Pons (tissue), 1 donor: ENCODE data around the gene SIPA1L2.
A peak's percentile ranks its signal among the peaks of the same experiment; 100 is the strongest.
"Not testable (repeated sequence)": the region's sequence is repeated elsewhere in the genome, so short reads cannot be mapped to it uniquely, and the experiment has no call there.

Source experiments
- DNase-seq: peaks from one replicate; pipeline ENCODE4 v3.0.0-alpha.2; 2016; ENCODE audit warnings: low spot score

The SIPA1L2 gene

DNA sequence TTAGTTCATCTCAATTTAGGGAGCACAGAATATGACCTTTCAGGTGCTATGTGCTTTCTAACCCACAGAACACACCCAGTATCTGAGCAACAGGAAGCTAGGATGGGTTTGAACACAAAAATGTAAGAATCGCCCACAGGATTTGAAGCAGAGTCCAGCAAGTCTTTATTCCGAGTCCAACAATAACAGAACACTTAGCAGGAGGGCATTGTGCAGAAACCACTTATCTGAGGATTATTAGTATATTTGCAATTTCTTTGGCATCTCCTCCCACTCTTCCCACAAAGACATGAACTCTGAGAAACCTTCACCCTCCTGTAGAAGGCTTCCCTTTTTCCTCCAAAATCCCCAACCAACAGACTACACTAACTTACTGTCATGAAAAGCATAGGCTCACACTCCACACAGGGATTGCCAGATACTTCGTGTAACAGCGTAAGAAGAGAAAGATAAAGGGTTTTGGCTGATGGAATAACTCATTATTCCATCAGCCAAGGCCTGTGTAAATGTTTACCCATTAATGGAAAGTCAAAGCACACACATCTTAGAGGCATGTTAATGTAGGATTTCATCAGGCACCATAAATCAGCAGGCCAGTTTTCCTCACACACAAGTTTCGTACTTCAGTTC is 16.1 kb downstream of the SIPA1L2 start:
- no peak for DNase-seq

DNA sequence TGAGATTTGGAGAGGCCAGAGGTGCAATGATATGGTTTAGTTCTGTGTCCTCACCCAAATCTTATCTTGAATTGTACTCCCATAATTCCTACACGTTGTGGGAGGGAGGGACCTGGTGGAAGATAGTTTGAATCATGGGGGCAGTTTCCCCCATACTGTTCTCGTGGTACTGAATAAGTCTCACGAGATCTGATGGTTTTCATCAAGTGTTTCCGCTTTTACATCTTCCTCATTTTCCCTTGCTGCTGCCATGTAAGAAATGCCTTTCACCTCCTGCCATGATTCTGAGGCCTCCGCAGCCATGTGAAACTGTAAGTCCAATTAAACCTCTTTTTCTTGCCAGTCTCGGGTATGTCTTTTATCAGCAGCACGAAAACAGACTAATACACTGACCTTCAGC is 17.1 kb downstream of the SIPA1L2 start:
- DNase-seq = not testable (repeated sequence)

DNA sequence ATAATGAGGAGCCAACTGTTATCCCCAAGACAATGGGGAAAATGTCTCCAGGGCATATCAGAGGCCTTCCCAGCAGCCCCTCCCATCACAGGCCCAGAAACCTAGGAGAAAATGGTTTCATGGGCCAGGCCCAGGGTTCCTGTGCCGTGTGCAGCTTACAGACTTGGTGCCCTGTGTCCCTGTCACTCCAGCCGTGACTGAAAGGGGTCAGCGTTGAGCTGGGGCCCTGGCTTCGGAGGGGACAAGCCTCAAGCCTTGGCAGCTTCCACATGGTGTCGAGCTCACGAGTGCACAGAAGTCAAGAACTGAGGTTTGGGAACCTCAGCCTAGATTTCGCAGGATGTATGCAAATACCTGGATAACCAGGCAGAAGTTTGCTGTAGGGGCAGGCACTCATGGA is 18.1 kb downstream of the SIPA1L2 start:
- no peak for DNase-seq

DNA sequence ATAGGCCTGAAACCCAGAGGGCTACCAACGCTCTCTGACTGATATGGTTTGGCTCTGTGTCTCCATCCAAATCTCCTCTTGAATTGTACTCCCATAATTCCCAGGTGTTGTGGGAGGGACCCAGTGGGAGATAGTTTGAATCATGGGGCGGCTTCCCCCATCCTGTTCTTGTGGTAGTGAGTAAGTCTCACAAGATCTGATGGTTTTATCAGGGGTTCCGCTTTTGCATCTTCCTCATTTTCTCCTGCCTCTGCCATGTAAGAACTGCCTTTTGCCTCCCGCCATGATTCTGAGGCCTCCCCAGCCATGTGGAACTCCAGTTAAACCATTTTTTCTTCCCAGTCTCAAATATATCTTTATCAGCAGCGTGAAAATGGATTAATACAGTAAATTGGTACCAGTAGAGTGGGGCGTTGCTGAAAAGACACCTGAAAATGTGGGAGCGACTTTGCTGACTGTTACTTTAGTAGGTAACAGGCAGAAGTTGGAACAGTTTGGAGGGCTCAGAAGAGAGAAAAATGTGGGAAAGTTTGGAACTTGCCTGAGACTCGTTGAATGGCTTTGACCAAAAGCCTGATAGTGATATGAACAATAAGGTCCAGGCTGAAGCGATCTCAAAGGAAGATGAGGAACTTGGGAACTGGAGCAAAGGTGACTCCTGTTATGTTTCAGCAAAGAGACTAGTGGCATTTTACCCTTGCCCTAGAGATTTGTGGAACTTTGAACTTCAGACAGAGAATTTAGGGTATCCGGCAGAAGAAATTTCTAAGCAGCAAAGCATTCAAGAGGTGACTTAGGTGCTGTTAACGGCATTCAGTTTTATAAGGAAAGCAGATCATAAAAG is 18.8 kb downstream of the SIPA1L2 start:
- DNase-seq = peak; percentile 46

DNA sequence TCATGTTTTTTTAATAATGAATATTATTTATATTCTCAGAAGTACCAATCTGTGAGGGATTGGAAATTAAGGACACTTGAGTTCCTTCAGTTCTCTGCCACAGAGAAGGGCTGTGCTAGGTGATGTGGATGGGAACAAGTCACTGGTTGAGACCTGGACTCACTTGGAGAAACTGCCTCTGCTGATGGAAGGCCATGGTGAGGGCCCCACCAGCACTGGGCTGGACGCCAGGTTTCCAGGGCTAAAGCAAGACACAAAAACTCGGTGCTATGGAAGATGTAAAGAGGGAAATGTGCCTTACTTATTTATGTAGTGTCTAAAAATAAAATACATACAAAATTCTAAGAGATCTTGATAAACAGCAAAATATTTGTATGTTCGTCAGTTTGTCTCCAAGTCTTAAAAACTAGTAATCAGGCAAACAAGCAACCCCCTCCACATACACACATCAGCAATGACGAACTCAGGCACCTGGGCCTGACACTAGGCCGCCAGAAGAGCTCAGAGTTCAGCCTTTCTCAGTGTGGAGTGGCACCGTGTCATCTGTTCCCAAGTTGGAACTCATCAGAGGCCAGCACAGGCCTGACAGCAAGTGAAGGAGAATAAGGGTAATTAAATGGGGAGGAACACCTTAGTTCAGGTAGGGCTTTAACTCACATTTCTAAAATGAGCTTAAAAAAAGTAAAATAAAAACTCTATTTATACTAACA is 19.6 kb downstream of the SIPA1L2 start:
- DNase-seq = no peak

DNA sequence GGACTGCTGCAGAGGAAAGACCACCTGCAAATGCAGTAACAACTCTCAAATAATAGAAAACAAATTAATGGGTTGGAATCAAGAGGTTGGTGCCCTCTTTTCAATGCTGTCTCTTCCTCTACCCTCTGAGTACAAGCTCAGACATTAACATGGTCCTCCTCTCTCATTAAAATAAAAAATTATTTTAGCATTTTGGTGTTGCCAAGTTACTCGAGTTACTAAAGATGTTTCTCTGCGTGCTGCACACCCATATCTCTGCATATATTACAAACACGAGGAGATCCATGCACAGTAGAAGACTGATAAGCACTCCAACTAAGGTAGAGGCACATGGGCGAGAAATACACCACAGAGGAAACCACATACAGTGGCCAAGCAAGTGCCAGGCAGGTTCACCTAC is 21.5 kb downstream of the SIPA1L2 start:
- no peak for DNase-seq

DNA sequence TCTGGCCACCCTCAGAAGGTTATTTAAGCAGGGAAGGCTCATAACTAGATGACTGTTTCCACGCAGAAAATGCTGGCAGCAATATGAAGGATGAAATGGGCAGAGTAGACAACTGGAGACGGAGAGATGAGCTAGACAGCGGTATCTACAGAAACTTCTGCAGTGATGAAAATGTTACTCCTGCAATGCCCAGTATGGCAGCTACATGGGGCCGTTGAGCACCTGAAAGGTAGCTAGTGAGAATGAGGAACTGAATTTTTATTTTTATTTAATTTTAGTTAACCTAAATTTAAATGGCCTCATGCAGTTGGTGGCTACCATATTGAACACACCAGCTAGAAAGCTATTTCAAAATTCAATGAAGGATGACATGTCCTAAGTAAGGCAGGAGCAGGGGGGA is 27.3 kb downstream of the SIPA1L2 start:
- no peak for DNase-seq

DNA sequence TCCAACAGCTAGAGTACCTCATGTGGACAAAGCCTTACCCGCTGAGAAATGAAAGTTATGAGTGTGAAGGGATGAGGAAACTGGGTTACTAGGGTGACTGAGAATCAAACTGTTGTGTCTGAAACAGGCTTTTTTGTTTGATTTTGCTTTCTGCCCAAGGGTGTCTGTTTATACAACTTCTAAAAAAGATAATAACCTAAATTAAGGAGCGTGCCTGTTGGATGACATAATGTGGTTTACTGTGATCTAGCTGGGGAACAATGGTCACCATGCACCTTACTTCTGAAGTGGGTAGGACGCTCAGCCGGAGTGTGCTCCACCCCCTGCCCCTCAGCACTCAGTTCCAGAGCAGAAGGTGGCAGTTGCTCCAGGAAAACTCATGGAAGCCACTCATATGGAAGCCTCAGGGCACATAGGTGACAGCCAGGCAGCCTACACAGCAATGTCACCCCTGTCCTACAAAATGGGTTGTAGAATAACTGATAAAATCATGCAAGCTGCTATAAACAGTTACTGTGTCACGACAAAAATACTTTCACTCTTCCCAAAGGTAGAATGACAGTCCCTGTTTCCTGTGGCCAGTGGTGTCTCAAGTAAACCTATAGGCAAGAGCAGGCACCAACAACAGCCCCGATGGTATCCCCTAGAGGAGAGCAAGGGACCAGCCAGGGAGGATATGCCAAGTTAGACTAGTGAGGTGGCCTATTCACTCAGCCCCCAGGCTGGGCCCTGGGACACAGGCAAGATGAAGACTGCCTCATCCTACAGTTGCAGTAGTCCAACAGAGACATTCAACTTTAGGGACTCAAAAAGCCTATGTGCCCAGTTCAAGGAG is 29.3 kb downstream of the SIPA1L2 start:
- DNase-seq = no peak

DNA sequence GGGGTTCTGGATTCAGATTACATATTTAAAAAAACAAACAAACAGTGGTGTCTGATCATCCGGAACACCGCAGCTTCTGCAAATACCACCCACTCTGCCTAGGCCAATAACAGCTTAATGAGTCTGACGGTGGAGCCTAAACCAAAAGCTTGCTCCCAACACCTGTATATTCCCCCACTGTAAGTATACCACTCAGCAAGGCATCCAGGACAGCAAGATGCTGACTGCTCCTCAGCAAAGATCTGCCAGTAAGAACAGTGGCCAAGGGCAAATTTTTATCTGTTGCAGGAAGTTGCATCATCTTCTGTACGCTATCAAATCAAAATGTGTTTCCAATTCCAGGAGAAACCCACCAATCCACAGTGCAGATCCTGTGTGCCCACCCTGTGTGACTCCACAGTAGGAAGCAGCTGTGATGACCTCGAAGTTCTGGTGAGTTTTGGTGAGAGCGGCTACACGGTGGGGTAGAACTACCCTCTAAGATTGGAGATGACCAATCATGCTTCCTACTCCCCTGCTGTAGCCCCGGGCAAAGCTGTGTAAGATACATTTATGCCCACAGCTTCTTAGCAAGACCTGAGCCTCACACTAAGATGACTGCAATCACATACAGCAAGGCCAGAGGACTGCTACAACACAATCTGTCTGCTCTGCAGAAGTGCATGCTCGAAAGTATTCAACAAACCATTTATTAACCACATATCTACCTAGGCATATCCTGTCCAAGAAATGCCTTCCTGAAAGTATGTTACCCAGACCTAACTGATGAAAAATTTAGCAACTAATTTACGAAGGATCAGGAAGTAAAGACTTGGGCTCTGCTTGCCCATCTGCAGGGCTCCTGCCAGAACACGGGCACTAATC is 30.5 kb downstream of the SIPA1L2 start:
- no peak for DNase-seq

DNA sequence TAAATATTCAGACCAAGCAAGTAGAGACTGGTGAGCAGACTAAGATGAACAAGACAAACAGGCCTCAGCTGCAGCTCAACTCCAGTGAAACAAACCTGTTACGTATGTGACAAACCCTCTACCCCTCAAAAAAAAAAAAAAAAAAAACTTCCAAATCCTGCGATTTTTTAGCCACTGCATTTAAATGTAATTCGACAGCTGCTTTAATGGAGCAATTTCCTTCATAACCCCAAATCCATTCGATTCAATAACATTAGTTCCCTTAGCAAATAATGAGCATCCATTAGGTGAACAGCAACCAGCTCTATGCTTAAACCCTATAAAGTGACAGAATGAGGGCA is 31.1 kb downstream of the SIPA1L2 start:
- DNase-seq = no peak

DNA sequence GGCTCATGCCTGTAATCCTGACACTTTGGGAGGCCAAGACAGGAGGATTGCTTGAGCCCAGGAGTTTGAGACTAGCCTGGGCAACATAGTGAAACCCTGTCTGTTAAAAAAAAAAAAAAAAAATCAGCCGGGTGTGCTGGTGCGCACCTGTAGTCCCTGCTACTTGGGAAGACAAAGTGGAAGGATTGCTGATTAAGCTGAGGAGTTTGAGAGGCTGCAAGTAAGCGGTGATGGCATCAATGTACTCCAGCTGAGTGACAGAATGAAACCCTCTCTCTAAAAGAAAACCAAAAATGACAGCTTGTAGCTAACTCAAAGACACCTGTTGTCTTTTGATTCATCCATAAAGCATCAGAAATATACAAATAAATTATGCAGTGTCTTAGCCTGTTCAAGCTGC is 31.8 kb downstream of the SIPA1L2 start:
- DNase-seq = no peak

DNA sequence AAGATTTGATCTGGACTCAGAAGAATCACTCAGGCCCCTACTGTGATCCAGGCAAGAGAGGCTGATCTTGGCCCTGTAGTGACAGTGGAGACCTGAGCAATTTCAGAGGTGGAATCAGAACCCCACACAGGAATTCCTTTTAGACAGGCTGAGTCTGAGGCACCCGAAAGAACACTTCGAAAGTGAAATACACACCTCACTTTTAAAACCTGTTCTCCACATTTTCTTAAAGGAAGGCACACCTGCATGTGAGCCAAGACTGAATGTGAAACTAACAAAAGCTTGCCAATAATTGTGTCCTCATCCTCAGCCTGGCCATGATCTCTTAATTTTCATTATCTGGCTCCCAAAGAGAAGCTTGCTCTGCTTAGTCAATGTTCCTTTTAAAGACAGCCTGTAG is 32.2 kb downstream of the SIPA1L2 start:
- no peak for DNase-seq

DNA sequence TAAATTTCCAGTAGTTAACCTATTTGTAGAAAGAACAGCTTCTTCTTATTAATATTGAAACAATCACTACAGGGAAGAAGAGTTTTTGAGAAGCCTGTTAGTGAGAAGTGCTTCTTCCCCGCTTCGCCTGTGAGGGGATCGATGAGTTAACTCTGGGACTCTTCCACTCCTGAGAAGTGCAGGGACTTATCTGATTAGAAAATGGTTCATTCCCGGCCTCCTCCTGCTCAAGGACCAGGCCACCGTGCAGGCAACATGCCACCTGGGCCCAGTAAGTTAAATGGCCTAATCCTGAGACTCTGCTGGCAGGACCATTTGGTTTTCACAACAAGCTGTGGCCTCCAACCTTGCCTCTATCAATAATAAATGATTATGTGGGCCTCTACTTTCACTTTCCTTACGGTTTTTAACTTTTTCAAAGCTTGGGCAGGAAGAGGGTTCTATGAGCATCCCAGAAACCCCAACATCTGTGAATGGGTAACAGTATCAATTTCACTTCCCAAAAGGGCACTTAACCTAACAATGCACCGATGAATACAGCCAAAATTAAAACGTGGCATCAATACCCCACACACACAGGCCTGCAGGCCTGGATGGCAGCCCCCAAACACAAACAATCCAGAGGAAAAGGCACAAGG is 33.1 kb downstream of the SIPA1L2 start:
- DNase-seq = no peak

DNA sequence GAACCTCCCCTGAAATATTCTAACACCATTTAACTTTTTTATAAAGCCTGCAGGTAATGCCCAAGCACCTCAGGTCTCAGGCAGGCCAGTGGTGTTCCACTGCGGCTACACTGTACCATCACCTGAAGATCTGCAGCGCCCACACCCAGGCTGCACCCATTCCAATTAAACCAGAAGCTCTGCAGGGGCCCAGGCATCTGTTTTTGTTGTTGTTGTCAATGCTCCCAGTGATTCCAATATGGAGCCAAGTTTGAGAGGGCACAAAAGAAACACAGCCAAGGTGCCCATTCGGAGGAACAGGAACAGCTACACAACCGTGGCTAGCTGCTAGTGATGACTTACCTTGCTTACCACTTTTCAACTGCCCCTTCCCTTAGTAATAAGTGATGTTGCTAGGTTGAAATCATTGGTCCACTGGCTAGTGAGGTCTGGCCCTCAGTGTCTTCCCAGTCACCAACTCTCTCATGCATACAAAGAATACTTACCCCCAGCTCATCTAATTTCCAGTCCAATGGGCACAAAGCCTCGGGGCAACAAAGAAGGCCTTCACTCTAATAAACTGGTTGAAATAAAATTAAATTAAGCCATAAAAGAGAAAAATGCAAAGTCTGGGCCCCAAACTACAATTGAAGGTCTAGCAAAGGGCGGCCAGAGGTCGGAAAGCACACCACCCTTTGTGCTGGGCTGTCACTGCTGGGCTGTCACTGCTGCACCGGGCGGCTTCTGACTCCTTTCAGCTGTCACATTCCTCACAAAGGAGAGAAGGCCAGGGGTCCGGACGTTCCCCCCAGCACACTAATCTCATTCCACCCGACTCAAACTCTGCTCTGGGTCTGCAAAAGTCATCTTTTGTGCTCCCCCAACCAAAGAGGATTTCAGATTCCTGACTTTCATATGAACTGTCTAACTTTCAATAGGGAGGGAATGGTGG is 34.9 kb downstream of the SIPA1L2 start:
- no peak for DNase-seq

DNA sequence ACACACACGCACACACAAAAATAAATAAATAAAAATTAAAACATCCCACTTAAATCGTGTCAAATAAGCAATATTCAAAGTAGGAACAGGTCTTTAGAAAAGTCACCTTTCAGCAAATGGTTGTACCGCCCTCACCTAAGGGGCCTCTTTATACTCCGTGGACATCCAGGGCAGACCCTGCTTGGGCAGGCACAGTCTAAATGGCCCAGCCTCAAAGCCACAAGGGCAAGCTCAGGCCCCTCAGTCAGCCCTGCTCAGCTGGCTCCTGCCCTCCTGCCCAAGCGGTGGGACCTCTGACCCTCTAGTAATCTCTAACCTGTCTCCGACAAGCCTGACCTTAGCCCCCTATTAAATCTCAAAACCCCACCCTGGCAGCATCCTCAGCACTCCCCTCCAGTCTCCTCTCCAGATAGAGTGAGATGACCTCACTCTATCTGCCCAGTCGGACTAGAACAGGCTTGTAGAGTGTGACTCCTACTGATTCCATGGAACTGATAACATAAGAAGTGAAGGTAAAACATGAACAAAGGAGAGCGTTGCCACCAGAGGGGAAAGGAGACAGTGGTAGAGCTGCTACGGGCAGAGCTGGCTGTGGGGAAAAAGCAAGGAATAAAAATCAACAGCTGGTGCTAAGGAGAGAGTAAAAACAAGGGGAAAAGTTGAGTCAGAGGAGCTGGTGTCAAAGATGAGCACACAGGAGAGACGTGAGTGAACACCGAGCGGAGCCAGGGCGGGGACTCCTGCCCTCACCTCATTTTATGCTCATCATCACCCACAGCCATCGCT is 36.0 kb downstream of the SIPA1L2 start:
- DNase-seq = no peak

DNA sequence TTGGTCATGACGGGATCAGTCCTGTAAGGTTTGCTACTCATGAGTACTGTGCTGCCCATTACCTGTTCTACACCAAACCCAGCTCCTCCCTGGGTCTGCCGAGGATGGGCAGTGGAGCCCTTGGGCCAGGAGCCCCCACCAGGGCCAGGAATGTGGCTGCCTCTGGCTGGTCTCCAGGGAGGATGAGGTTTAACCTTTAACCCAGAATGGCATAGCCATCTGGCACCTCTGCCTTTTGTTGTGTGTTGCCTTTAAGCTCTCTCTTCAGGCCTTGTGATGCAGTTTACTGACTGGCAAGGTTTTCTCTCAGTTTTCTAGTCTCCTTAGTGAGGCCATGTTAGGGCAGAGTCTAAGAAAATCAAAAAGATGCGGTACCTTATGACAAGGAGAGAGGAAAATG is 38.6 kb downstream of the SIPA1L2 start:
- no peak for DNase-seq

DNA sequence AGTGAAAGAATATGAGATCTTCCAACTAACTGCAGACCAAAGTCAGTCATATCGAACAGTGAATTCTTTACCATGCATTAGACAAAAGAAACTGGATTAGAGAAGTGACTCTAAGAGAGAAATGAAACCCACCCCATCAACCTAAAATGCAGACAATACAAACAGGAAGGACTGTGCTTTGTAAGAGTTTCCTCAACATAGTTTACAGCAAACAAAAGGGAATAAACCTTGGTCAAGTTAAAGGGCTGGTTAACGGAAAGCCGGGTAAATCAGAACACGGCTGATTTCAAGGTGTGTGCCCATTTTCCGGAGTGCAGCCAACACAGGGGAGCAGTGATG is 39.2 kb downstream of the SIPA1L2 start:
- peak; percentile 75 for DNase-seq

DNA sequence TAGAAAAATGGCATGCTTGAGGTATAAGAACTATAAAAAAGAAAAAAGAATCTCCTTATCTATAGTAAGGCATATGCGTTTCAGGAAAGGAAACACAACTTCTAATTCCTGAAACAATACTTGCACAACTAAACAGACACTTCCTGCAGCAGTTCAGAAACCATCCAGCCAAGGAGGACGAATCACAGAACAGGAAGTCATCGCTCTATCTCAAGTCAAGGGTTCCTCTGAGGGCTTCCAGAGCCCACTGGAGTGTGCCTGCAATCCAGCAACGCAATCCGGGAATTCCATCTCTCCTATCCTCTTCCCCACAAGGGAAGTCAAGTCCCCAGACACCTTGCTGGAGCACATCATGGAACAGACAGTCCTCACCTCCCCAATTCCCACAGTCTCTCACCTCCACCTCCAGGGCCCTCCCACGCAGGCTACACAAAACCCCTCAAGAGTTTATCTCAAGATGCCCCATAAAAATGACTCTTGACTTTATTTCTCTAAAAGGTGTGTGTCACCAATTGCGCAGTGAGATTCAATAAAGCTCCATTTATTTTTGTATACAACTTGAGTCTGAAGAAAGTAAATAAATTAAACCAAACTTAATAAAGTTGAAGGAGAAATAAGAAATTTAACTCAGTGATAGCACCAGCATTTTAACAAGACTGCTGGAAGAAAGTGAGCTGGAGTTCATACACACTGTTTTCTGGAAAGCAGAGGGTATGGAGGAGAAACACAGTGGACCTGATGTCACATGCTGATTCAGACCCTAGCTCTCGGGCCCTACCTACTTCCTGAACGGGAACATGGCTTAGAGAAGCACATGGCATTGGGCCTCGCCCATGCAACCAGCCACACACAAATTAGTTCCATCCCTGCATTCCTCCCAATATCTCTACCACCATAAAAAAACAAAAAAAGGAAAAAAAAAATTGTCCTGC is 39.9 kb downstream of the SIPA1L2 start:
- peak; percentile 58 for DNase-seq
